SK-N-SH treated with all-trans-retinoic acid at 6 μM for 48 hours (cell line): Measurements from ENCODE around the gene TNFRSF9.
A peak's percentile ranks its signal among the peaks of the same experiment; 100 is the strongest.

Source experiments
- ATAC-seq: fragments of 200-7000 bp; cut with Tn5 transposase; 3 replicates; pipeline ENCODE4 v1.9.1; 2020; ENCODE audit warnings: mild to moderate bottlenecking, moderate library complexity
- ARNTL ChIP-seq: fragments of 450-650 bp; formaldehyde crosslinking; IDR thresholded peaks from 2 replicates; pipeline ENCODE4 v1.5.0; 2020; ENCODE audit warnings: low read depth, mild to moderate bottlenecking, moderate library complexity, borderline replicate concordance
- BACH2 ChIP-seq: fragments of 250-450 bp; sonication (Bioruptor Pico); IDR thresholded peaks from 2 replicates; pipeline ENCODE4 v1.9.0; 2021; ENCODE audit warnings: mild to moderate bottlenecking, borderline replicate concordance
- CREB5 ChIP-seq: fragments of 250-450 bp; sonication (Bioruptor Pico); IDR thresholded peaks from 2 replicates; pipeline ENCODE4 v1.5.1; 2020; ENCODE audit warnings: low read depth, mild to moderate bottlenecking, moderate library complexity
- CSDC2 ChIP-seq: fragments of 250-450 bp; sonication (Bioruptor Pico); IDR thresholded peaks from 2 replicates; pipeline ENCODE4 v1.5.0; 2020; ENCODE audit warnings: mild to moderate bottlenecking, moderate library complexity
- CSRNP3 ChIP-seq: fragments of 250-450 bp; sonication (Bioruptor Pico); IDR thresholded peaks from 2 replicates; pipeline ENCODE4 v1.5.1; 2021; ENCODE audit warnings: mild to moderate bottlenecking, moderate library complexity
- ESRRG ChIP-seq: fragments of 250-450 bp; sonication (Bioruptor Pico); IDR thresholded peaks from 2 replicates; pipeline ENCODE4 v1.6.1; 2021; ENCODE audit warnings: mild to moderate bottlenecking
- GLIS3 ChIP-seq: fragments of 250-450 bp; sonication (Bioruptor Pico); IDR thresholded peaks from 2 replicates; pipeline ENCODE4 v1.5.0; 2020; ENCODE audit warnings: mild to moderate bottlenecking, moderate library complexity
- ISL1 ChIP-seq: fragments of 250-450 bp; sonication (Bioruptor Pico); IDR thresholded peaks from 2 replicates; pipeline ENCODE4 v2.1.2; 2022; ENCODE audit warnings: mild to moderate bottlenecking, moderate library complexity
- OSR1 ChIP-seq: fragments of 250-450 bp; sonication (Bioruptor Pico); IDR thresholded peaks from 2 replicates; pipeline ENCODE4 v1.8.0; 2022; ENCODE audit warnings: moderate library complexity, mild to moderate bottlenecking, inconsistent platforms
- PATZ1 ChIP-seq: fragments of 250-450 bp; sonication (Bioruptor Pico); IDR thresholded peaks from 2 replicates; pipeline ENCODE4 v1.8.0; 2020; ENCODE audit warnings: mild to moderate bottlenecking, moderate library complexity, borderline replicate concordance
- POU6F1 ChIP-seq: fragments of 250-450 bp; sonication (Bioruptor Pico); IDR thresholded peaks from 2 replicates; pipeline ENCODE4 v1.8.0; 2021; ENCODE audit warnings: low read depth, mild to moderate bottlenecking, moderate library complexity, borderline replicate concordance
- RARB ChIP-seq: fragments of 250-450 bp; sonication (Bioruptor Pico); IDR thresholded peaks from 2 replicates; pipeline ENCODE4 v1.8.0; 2021; ENCODE audit warnings: mild to moderate bottlenecking, moderate library complexity
- SNAI2 ChIP-seq: fragments of 250-450 bp; sonication (Bioruptor Pico); IDR thresholded peaks from 2 replicates; pipeline ENCODE4 v1.5.0; 2020; ENCODE audit warnings: mild to moderate bottlenecking, moderate library complexity
- TCF4 ChIP-seq: fragments of 250-450 bp; sonication (Bioruptor Pico); IDR thresholded peaks from 2 replicates; pipeline ENCODE4 v1.8.0; 2021; ENCODE audit warnings: mild to moderate bottlenecking, moderate library complexity, borderline replicate concordance
- TOX ChIP-seq: fragments of 250-450 bp; sonication (Bioruptor Pico); IDR thresholded peaks from 2 replicates; pipeline ENCODE4 v1.8.0; 2021; ENCODE audit warnings: mild to moderate bottlenecking, moderate library complexity, borderline replicate concordance
- TSHZ2 ChIP-seq: fragments of 250-450 bp; sonication (Bioruptor Pico); IDR thresholded peaks from 2 replicates; pipeline ENCODE4 v1.5.0; 2020; ENCODE audit warnings: mild to moderate bottlenecking, moderate library complexity
- ZC3H10 ChIP-seq: fragments of 250-450 bp; sonication (Bioruptor Pico); IDR thresholded peaks from 2 replicates; pipeline ENCODE4 v1.5.1; 2021; ENCODE audit warnings: mild to moderate bottlenecking, moderate library complexity
- ZFP3 ChIP-seq: fragments of 250-450 bp; sonication (Bioruptor Pico); IDR thresholded peaks from 2 replicates; pipeline ENCODE4 v1.5.0; 2020; ENCODE audit warnings: mild to moderate bottlenecking, moderate library complexity
- ZFP30 ChIP-seq: fragments of 450-650 bp; formaldehyde crosslinking; IDR thresholded peaks from 2 replicates; pipeline ENCODE4 v1.5.0; 2022; ENCODE audit warnings: mild to moderate bottlenecking, moderate library complexity
- ZNF565 ChIP-seq: fragments of 450-650 bp; formaldehyde crosslinking; conservative IDR thresholded peaks from 2 replicates; pipeline ENCODE4 v1.5.0; 2020; ENCODE audit warnings: low read depth, mild to moderate bottlenecking, moderate library complexity
- ZNF8 ChIP-seq: fragments of 450-650 bp; formaldehyde crosslinking; IDR thresholded peaks from 2 replicates; pipeline ENCODE4 v1.5.0; 2020; ENCODE audit warnings: mild to moderate bottlenecking, moderate library complexity

TNFRSF9 gene

GRCh38 chr1:7940745-7941436 is at the start of gene TNFRSF9:
Gene TNFRSF9 (minus strand): TSS chr1:7940839. CDS start chr1:7939994, 845 bp downstream.
- peak; percentile 75 for ATAC-seq
- TF ChIP-seq BACH2 (CRISPR knock-in tag) (no peak), TOX (CRISPR knock-in tag) (no peak), CREB5 (CRISPR knock-in tag) (no peak), GLIS3 (CRISPR knock-in tag) (no peak), OSR1 (no peak), SNAI2 (CRISPR knock-in tag) (no peak), PATZ1 (CRISPR knock-in tag) (no peak), CSDC2 (CRISPR knock-in tag) (no peak), TSHZ2 (no peak), TCF4 (CRISPR knock-in tag) (no peak), ZNF8 (no peak), RARB (CRISPR knock-in tag) (no peak), ZFP3 (no peak), ARNTL (no peak), ESRRG (CRISPR knock-in tag) (no peak), CSRNP3 (CRISPR knock-in tag) (no peak), POU6F1 (CRISPR knock-in tag) (no peak), ZFP30 (no peak), ZC3H10 (no peak), ZNF565 (no peak)

- no peak for ATAC-seq
- TF ChIP-seq PATZ1 (CRISPR knock-in tag) = no peak
- TF ChIP-seq BACH2 (CRISPR knock-in tag) = no peak
- TF ChIP-seq TSHZ2 = no peak
- TF ChIP-seq ESRRG (CRISPR knock-in tag) = no peak
- TF ChIP-seq ARNTL = no peak
- no peak for TF ChIP-seq ZC3H10
- no peak for TF ChIP-seq POU6F1 (CRISPR knock-in tag)
- no peak for TF ChIP-seq TOX (CRISPR knock-in tag)
- no peak for TF ChIP-seq OSR1
- TF ChIP-seq ZFP3 = no peak
- no peak for TF ChIP-seq ISL1 (CRISPR knock-in tag)
- no peak for TF ChIP-seq RARB (CRISPR knock-in tag)
- no peak for TF ChIP-seq CSDC2 (CRISPR knock-in tag)
Measured at GRCh38 chr1:7989762-7990428, 49.3 kb upstream of the TNFRSF9 start.
